IPS-15b (cell line): ENCODE results near the gene PFKFB2.
A peak's percentile ranks its signal among the peaks of the same experiment; 100 is the strongest.

Source experiments
- H3K27me3 ChIP-seq: one replicate; pipeline ENCODE4 v1.6.1; 2013; ENCODE audit warnings: low read length; ENCODE audit not compliant: control insufficient read depth, insufficient read depth
- H3K36me3 ChIP-seq: one replicate; pipeline ENCODE4 v1.6.1; 2013; ENCODE audit warnings: low read length; ENCODE audit not compliant: control insufficient read depth, insufficient read depth
- H3K4me1 ChIP-seq: one replicate; pipeline ENCODE4 v1.6.1; 2013; ENCODE audit warnings: mild to moderate bottlenecking, low read length; ENCODE audit not compliant: control insufficient read depth, insufficient read depth
- H3K4me3 ChIP-seq: one replicate; pipeline ENCODE4 v1.5.1; 2013; ENCODE audit warnings: low read depth, low read length
- H3K9ac ChIP-seq: one replicate; pipeline ENCODE4 v1.6.1; 2013; ENCODE audit warnings: low read depth, mild to moderate bottlenecking, low read length
- H3K9me3 ChIP-seq: one replicate; pipeline ENCODE4 v1.6.1; 2013; ENCODE audit warnings: mild to moderate bottlenecking, low read length; ENCODE audit not compliant: control insufficient read depth, insufficient read depth

Gene PFKFB2

DNA sequence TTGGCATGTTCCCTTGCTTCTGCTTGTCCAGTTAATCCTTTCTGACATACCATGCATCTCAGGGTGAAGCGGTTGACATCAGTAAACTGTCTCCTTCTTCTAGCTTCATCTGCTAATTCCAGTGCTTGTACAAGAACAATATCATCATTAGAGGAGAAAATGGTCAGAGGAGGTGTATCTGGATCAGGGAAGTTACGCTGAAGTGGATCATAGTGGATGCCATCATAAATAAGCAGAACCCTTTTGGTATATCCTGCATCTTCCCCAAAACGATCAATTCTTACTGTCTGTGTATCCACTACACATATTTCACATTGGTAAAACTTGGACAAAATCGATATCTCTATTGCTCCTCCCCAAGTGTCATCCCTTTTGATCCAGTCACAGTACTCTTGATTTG lies 4.0 kb upstream of the PFKFB2 start:
- Histone ChIP-seq H3K9ac (no peak overlapping the region), H3K4me1 (peaks cover 18% of the 10 kb centered on the region), H3K9me3 (no peaks in the 10 kb centered on the region), H3K4me3 (no peak overlapping the region), H3K27me3 (no peaks in the 10 kb centered on the region), H3K36me3 (peaks cover 10% of the 10 kb centered on the region)

DNA sequence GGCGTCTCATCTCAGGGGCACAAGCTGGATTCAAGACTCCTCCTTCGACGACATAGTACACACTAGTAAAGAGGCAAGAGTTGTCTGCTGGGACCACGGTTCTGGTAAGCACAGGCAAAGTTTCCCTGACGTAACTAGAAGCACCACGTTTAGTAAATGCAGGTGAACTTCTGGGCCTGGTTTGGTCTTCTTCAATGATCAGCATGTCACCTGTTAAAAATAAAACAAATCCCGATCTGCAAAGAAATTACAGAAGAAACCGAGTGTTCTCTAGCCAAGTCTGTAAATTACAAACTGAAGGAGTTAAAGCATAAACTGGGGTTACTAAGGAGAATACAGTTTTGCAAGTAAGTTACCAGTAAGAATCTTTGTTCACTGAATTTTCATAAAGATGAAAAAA lies 3.6 kb upstream of the PFKFB2 start:
- H3K4me1 ChIP-seq = peaks cover 18% of the 10 kb centered on the region
- peak overlapping the region; percentile 95 for H3K4me3 ChIP-seq
- no peak overlapping the region for H3K9ac ChIP-seq
- peaks cover 10% of the 10 kb centered on the region for H3K36me3 ChIP-seq
- H3K27me3 ChIP-seq = no peaks in the 10 kb centered on the region
- no peaks in the 10 kb centered on the region for H3K9me3 ChIP-seq

DNA sequence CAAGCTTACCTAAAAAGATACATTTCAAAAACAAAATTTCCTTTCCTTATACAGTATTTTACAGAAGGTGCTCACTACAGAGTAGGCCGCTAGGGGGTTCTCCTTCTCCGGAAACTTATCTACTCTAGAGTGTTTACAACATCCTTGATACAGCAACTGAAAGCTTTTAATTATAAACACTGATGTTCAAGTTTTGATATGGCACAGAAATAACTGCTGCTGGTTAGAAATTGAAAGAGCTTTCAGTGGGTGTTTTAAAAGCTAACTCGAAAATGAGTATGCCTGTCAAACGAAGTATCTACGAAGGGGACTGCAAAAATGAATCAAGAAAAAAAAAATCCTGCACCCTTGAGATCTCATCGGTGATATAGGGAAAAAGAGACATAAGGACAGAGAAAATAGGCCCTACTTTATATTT lies 3.1 kb upstream of the PFKFB2 start:
- Histone ChIP-seq H3K36me3 (peaks cover 10% of the 10 kb centered on the region), H3K4me3 (peak overlapping the region; percentile 95), H3K9me3 (no peaks in the 10 kb centered on the region)

DNA sequence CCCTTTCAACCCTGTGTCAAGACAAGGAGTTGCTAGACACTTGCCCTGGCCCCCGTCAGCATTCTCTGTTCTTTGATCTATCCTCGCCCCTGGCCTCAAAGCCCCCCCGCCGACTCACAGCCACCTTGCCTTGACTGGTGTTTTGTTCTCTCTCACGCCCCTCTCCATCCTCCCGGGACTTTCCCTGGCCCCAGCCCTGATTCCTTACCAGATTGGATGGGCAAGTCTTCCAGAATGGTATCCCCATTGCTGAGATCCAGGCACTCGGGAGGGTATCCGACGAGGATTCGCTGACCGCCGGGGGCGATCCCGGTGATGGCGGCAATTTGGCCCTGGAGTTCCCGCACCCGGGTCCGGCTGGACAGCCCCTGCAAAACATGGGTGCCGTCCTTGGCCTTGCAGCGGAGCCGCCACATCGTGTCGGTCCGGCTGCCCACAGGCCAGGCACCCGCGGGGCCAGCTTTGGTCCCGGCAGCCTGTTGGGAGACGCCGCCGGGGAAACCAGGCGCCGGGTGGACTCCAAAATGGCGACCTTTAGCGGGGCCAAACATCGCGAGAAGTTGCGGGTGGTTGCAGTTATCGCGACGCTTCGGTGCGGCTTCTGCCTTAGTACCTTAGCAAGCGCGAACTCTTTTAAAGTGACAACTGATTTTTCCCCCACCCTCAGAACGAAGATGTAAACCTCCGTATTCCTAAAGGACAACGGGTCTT lies 2.4 kb upstream of the PFKFB2 start:
- Histone ChIP-seq H3K9ac (peak overlapping the region; percentile 92), H3K27me3 (no peaks in the 10 kb centered on the region), H3K9me3 (no peaks in the 10 kb centered on the region), H3K4me3 (peak overlapping the region; percentile 95), H3K4me1 (peaks cover 18% of the 10 kb centered on the region), H3K36me3 (peaks cover 10% of the 10 kb centered on the region)

More for the DNA sequence above, 3.1 kb upstream of the PFKFB2 start:
- H3K9ac ChIP-seq = peak overlapping the region; percentile 92
- no peaks in the 10 kb centered on the region for H3K27me3 ChIP-seq
- H3K4me1 ChIP-seq = peaks cover 18% of the 10 kb centered on the region

DNA sequence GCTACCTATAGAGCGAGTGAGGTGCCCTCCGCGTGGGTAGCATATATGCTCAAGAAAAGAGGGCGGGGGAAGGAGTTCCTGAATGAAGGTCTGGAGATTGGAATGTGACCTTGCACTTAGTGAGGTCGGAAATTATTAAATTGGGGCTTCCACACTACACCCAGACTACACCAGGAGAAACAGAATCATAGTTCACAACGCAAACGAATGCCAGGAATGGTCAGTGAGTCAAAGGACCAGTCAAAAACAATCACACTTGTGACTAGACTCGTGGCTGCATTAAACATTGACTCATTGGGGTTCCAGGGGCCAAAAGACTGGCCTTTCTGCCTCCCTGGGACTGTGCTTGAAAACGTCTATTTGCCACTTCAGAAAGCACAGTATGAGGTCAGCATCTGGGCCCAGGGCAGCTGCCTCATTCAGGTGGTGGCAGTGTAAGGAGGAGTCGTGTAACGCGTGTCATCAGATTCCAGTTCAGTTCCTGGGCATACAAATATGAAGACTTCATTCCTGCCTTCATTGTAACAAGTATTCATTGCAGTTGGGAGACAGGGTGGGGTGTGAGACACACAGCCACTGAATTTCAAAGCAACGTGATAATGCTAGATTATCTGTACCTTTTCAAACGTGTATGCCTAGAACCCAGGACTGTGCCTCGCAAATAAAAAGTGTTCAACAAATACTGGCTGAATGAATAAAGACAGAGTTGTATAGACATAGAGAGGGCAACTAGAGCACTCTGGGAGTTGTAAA lies 1.7 kb upstream of the PFKFB2 start, which contains the start of gene YOD1:
YOD1 (minus strand) TSS at position 18 of the 753 bp plus-strand sequence. CDS start 178 bp downstream, outside the sequence.
- Histone ChIP-seq H3K36me3 (peaks cover 10% of the 10 kb centered on the region), H3K9ac (peak within 1 kb of the TSS; percentile 92), H3K4me3 (peak within 1 kb of the TSS; percentile 95), H3K9me3 (no peaks in the 10 kb centered on the region), H3K27me3 (no peaks in the 10 kb centered on the region), H3K4me1 (peaks cover 18% of the 10 kb centered on the region)

DNA sequence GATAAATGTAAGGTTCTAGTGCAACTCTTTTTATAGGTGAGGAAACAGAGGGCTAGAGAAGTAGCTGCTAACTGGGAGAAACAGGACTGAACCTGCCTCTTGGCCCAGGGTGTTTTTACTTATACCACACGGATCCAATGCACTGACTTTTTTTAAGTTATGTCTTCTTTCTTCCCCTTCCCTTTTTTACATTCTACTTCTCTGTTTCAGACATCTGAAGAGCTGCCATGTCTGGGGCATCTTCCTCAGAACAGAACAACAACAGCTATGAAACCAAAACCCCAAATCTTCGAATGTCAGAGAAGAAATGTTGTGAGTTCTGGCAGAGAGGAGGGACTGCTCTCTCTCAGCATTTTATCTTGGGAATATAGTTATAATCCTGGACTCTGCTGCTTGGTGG lies 1.4 kb downstream of the PFKFB2 start:
- no peaks in the 10 kb centered on the region for H3K36me3 ChIP-seq
- H3K9me3 ChIP-seq = no peaks in the 10 kb centered on the region
- no peak overlapping the region for H3K4me3 ChIP-seq
- no peak overlapping the region for H3K9ac ChIP-seq
- H3K4me1 ChIP-seq = peaks cover 6% of the 10 kb centered on the region
- H3K27me3 ChIP-seq = no peaks in the 10 kb centered on the region

DNA sequence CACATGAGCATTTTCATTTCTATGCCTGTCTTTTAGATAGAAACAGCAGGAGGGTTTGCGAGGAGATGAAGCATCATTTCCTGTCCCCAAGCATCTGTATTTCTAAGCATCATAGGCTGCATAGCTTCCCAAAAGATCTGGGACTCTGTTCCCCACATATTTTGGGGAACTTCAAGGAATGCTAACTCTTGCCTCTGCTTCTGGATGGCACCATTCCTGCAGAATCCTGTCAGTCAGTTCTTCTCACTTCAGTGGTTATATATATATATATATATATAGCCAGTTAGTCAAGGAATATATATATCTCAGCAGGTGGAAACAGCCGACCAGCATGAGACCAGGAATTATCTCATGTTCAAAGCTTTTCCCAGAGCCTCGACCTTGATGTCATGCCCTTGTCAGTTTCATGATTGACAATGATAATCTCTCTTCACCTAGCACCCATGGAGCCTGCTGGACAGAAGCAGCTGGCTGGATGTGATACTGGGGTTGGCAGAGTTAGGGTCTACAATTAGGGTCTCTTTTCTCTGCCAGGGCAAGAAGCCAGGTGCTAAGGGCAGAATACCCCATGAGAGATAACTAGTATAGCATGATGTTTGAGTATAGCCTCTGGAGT lies 2.4 kb downstream of the PFKFB2 start:
- Histone ChIP-seq H3K4me1 (peaks cover 9% of the 10 kb centered on the region), H3K4me3 (no peak overlapping the region), H3K9me3 (no peaks in the 10 kb centered on the region), H3K27me3 (no peaks in the 10 kb centered on the region), H3K9ac (no peak overlapping the region), H3K36me3 (no peaks in the 10 kb centered on the region)

DNA sequence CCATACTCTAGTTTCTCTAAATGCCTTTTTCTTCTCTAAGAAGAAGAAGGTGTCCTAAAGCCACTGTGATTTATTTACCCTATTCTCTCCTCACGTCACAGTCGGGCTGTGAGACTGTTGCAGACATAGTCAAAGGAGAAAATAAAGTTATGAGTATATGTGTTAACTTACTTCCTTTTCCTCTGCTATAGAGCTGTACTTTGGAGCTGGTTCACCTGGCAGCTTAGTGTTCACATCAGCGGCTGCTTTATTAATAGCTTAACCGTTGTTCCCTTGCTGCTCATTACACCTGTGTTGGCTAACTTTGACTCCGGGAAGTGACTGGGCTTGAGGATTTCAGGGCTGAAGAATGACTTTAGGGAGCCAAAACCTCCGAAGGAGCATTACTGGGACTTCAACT lies 3.6 kb downstream of the PFKFB2 start:
- Histone ChIP-seq H3K27me3 (no peaks in the 10 kb centered on the region), H3K4me3 (no peak overlapping the region), H3K4me1 (peaks cover 4% of the 10 kb centered on the region)

DNA sequence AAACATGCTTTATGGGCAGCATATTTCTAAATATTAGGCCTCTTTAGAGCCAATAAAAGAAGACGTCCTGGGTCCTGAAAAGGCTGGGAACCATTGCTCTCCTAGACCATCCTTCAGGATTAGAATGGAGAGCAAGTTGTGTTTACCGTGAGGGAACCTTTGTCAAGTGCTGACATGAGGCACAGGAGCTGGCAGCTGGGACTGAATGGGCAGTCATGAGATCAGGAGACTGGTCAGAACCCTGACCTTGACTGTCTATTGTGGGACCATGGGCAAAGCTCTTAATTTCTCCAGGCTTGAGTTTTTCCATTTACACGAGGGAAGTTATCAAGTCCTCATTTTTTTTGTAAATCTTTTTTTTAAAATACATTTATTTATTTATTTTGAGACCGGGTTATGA lies 5.2 kb downstream of the PFKFB2 start:
- no peak overlapping the region for H3K4me3 ChIP-seq
- peaks cover 4% of the 10 kb centered on the region for H3K36me3 ChIP-seq
- H3K4me1 ChIP-seq = peaks cover 4% of the 10 kb centered on the region
- H3K27me3 ChIP-seq = no peaks in the 10 kb centered on the region
- no peaks in the 10 kb centered on the region for H3K9me3 ChIP-seq
- H3K9ac ChIP-seq = no peak overlapping the region

More for the DNA sequence above, 3.6 kb downstream of the PFKFB2 start:
- no peak overlapping the region for H3K9ac ChIP-seq
- no peaks in the 10 kb centered on the region for H3K36me3 ChIP-seq
- H3K9me3 ChIP-seq = no peaks in the 10 kb centered on the region

DNA sequence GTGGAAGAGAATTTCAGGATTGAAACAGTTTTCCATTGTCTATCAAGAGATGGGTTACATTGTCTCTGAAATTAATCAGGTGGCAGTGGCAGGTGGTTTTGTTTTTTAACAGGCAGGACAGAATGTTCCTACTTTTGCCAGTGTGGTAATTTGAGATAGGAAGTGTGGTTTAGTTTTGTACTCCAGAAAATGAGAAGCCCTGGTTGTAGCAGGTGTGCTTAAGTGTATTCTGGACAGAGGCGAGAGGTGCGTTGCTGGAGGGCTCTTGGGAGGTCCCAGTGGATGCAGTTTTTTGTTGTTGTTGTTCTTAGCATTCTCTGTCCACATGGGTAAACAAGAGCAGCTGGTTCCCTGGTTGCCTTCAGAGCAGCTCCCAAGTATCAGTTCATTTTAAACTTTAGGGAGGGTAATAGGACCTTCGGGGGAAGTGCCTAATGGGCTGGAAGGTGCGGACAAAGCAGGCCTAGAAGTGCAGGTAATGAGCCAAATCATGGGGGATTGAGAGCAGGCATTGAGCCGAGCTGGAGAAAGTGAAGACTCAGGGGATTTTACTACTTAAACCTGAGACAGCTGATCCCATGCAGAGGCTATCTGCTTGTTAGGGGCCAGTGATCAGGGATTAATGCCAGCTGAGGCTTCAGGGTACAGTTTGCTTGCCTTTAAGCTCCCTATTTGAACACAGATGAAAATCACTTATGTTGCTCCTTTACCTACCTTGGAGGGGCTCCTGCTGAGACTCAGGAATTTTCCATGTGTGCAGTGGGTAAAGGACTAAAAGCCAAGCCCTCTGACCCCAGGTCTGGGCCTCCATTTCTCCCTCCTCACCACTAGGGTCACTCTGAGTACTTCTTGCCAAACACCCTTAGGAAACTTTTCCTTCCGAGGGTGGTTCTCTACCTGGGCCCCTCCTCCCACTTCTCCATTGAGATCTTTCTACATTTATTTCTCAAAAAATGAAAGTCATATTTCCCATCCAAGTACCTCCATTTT lies 6.1 kb downstream of the PFKFB2 start:
- H3K4me3 ChIP-seq = no peak overlapping the region
- peaks cover 4% of the 10 kb centered on the region for H3K36me3 ChIP-seq
- no peak overlapping the region for H3K9ac ChIP-seq
- H3K4me1 ChIP-seq = peaks cover 4% of the 10 kb centered on the region
- H3K9me3 ChIP-seq = no peaks in the 10 kb centered on the region
- no peaks in the 10 kb centered on the region for H3K27me3 ChIP-seq

DNA sequence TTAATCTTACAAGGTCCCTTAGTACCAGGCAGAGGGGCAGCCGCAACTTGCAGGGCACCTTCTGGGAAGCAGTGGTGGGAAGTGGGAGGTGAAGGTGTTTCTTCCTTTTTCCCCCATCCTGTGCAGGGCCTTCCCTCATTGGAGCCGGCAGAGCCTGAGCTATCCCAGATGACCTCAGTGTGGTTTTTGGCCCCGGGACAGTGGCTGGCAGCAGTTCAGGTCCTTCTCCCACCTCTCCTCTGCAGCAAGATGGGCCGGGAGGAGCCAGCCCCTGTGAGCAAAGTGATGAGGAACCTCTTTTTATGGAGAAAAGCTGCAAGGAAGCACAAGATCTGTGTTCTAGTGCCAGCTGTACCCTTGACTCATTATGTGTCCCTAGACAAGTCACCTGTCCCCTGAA lies 6.8 kb downstream of the PFKFB2 start:
- Histone ChIP-seq H3K9me3 (no peaks in the 10 kb centered on the region), H3K4me3 (no peak overlapping the region), H3K9ac (no peak overlapping the region), H3K27me3 (no peaks in the 10 kb centered on the region), H3K36me3 (peaks cover 4% of the 10 kb centered on the region), H3K4me1 (peaks cover 4% of the 10 kb centered on the region)
